GM23338 (cell line): ENCODE results near the gene TCEAL9. TPM values are rescaled to one million over a fixed set of nuclear protein-coding genes. Genes with fewer than 3 reads are reported as not detected.
A peak's percentile ranks its signal among the peaks of the same experiment; 100 is the strongest.

Experiments
- ATAC-seq: fragments of 200-7000 bp; cut with Tn5 transposase; 3 replicates; pipeline ENCODE4 v1.9.1; 2020
- DNase-seq: peaks from one replicate; pipeline ENCODE4 v3.0.0-alpha.2; 2015; ENCODE audit warnings: low spot score
- H2AFZ ChIP-seq: fragments of 200-600 bp; sonication (generic); 2 replicates; pipeline ENCODE4 v1.8.0; 2016; ENCODE audit warnings: antibody characterized with exemption, mild to moderate bottlenecking, moderate library complexity
- H3F3A ChIP-seq: fragments of 200-600 bp; sonication (generic); replicated peaks from 2 replicates; pipeline ENCODE4 v1.8.0; 2017; ENCODE audit warnings: antibody characterized with exemption, mixed run types, low read depth
- H3K27ac ChIP-seq: fragments of 200-600 bp; sonication (generic); 2 replicates; pipeline ENCODE4 v1.6.1; 2016; ENCODE audit warnings: low read depth
- H3K27me3 ChIP-seq: fragments of 200-600 bp; sonication (generic); 2 replicates; pipeline ENCODE4 v1.8.0; 2016; ENCODE audit warnings: mild to moderate bottlenecking, mixed run types, moderate library complexity; ENCODE audit not compliant: insufficient read depth
- H3K36me3 ChIP-seq: fragments of 200-600 bp; sonication (generic); 2 replicates; pipeline ENCODE4 v1.8.0; 2016; ENCODE audit warnings: mild to moderate bottlenecking; ENCODE audit not compliant: insufficient read depth
- H3K4me1 ChIP-seq: fragments of 200-600 bp; sonication (generic); 2 replicates; pipeline ENCODE4 v1.8.0; 2016; ENCODE audit warnings: mild to moderate bottlenecking, moderate library complexity; ENCODE audit not compliant: insufficient read depth
- H3K4me2 ChIP-seq: fragments of 200-600 bp; sonication (generic); 2 replicates; pipeline ENCODE4 v1.7.1; 2017; ENCODE audit warnings: mixed run types
- H3K4me3 ChIP-seq: fragments of 200-600 bp; sonication (generic); 2 replicates; pipeline ENCODE4 v1.6.1; 2016; ENCODE audit warnings: mixed run types
- H3K79me2 ChIP-seq: fragments of 200-600 bp; sonication (generic); replicated peaks from 2 replicates; pipeline ENCODE4 v1.8.0; 2017; ENCODE audit warnings: mild to moderate bottlenecking; ENCODE audit not compliant: insufficient read depth
- H3K9me2 ChIP-seq: fragments of 200-600 bp; sonication (generic); 2 replicates; pipeline ENCODE4 v1.8.0; 2017; ENCODE audit not compliant: insufficient read depth
- H4K20me1 ChIP-seq: fragments of 200-600 bp; sonication (generic); replicated peaks from 2 replicates; pipeline ENCODE4 v1.8.0; 2017; ENCODE audit warnings: mild to moderate bottlenecking; ENCODE audit not compliant: insufficient read depth
- H3K27ac Mint-ChIP-seq: 2 replicates; pipeline ENCODE4 v1.8.0; 2020; ENCODE audit warnings: inconsistent platforms, mild to moderate bottlenecking, moderate library complexity, mixed read lengths
- H3K27me3 Mint-ChIP-seq: 3 replicates; pipeline ENCODE4 v1.8.0; 2022; ENCODE audit warnings: low read depth, mild to moderate bottlenecking, moderate library complexity, mixed read lengths, inconsistent platforms; ENCODE audit not compliant: insufficient read depth, poor library complexity
- H3K36me3 Mint-ChIP-seq: 3 replicates; pipeline ENCODE4 v1.8.0; 2021; ENCODE audit warnings: low read depth, mild to moderate bottlenecking, inconsistent platforms, moderate library complexity, mixed read lengths
- H3K4me1 Mint-ChIP-seq: 3 replicates; pipeline ENCODE4 v1.8.0; 2020; ENCODE audit warnings: mild to moderate bottlenecking, inconsistent platforms, mixed read lengths
- H3K4me3 Mint-ChIP-seq: 3 replicates; pipeline ENCODE4 v1.8.0; 2021; ENCODE audit warnings: moderate library complexity, mild to moderate bottlenecking, inconsistent platforms, mixed read lengths
- H3K9me3 Mint-ChIP-seq: 3 replicates; pipeline ENCODE4 v1.8.0; 2020; ENCODE audit warnings: moderate library complexity, mild to moderate bottlenecking, inconsistent platforms, mixed read lengths
- CREB1 ChIP-seq: fragments of 250-450 bp; sonication (Bioruptor Pico); IDR thresholded peaks from 2 replicates; pipeline ENCODE4 v1.5.0; 2020; ENCODE audit warnings: low read depth, mild to moderate bottlenecking, moderate library complexity
- EZH2 ChIP-seq: fragments of 200-600 bp; sonication (generic); IDR thresholded peaks from one replicate; pipeline ENCODE4 v1.8.0; 2017; ENCODE audit warnings: antibody characterized with exemption, mild to moderate bottlenecking, low read depth; ENCODE audit not compliant: unreplicated experiment
- EZH2phosphoT487 ChIP-seq: fragments of 200-600 bp; sonication (generic); IDR thresholded peaks from one replicate; pipeline ENCODE4 v1.8.1; 2018; ENCODE audit warnings: antibody characterized with exemption; ENCODE audit not compliant: unreplicated experiment
- NANOG ChIP-seq: IDR thresholded peaks from 2 replicates; pipeline ENCODE4 v1.6.1; 2016; ENCODE audit warnings: antibody characterized with exemption, borderline replicate concordance
- POLR2AphosphoS5 ChIP-seq: IDR thresholded peaks from 2 replicates; pipeline ENCODE4 v1.6.1; 2016; ENCODE audit warnings: antibody characterized with exemption, low read depth
- ZNF114 ChIP-seq: fragments of 250-450 bp; sonication (Bioruptor Pico); IDR thresholded peaks from 2 replicates; pipeline ENCODE4 v1.5.0; 2020; ENCODE audit warnings: mild to moderate bottlenecking, moderate library complexity
- ZNF331 ChIP-seq: fragments of 250-450 bp; sonication (Bioruptor Pico); IDR thresholded peaks from 2 replicates; pipeline ENCODE4 v1.5.0; 2020; ENCODE audit warnings: low read depth, mild to moderate bottlenecking, moderate library complexity
- ZNF462 ChIP-seq: fragments of 250-450 bp; sonication (Bioruptor Pico); IDR thresholded peaks from 2 replicates; pipeline ENCODE4 v1.5.0; 2020; ENCODE audit warnings: mild to moderate bottlenecking, moderate library complexity
- polyA plus RNA-seq: library from polyadenylated mRNA; unstranded; fragments of >200 nt; fragmentation: Nextera tagmentation; extraction: Ambion mirVana; gene quantifications from 2 replicates; pipeline ENCODE4 v1.2.1, GENCODE V29; 2016
- total RNA-seq: library from RNA; depleted of rRNA; stranded (reverse); fragments of >200 nt; shearing (Covaris generic); gene quantifications from 2 replicates; pipeline ENCODE4 v1.2.3, GENCODE V29; 2014

Gene TCEAL9
- total and polyA plus RNA-seq, 2 experiments from 2014 or later: 37.1 to 184 TPM

GRCh38 chrX:103405009-103405333 lies 48.7 kb downstream of the TCEAL9 start:
- DNase-seq: no peak
- Mint-ChIP-seq H3K36me3 (peaks cover 4% of the 10 kb centered on the region; the same call in 2 of the 3 replicates), H3K4me3 (peak overlapping the region; percentile 89), H3K27ac (peak overlapping the region; percentile 89), H3K9me3 (no peaks in the 10 kb centered on the region), H3K4me1 (peaks cover 8% of the 10 kb centered on the region; the same call in 2 of the 3 replicates), H3K27me3 (peaks cover 4% of the 10 kb centered on the region)
- Histone ChIP-seq H3K4me2 (peak overlapping the region; percentile 85), H3K9me2 (peaks cover 9% of the 10 kb centered on the region; the same call in 1 of the 2 replicates), H3K4me1 (no peaks in the 10 kb centered on the region; the same call in 1 of the 2 replicates), H3K27me3 (peaks cover 26% of the 10 kb centered on the region; the same call in 1 of the 2 replicates), H3K79me2 (0 out of 2 replicates have a peak, but pooled peaks cover 10% of the 10 kb centered on the region), H3K36me3 (no peaks in the 10 kb centered on the region), H3K27ac (no peak overlapping the region), H2AFZ (peak overlapping the region; percentile 30; the same call in 1 of the 2 replicates), H3F3A (no peaks in the 10 kb centered on the region), H4K20me1 (no peaks in the 10 kb centered on the region), H3K4me3 (peak overlapping the region; percentile 71)
- peak; percentile 71 for ATAC-seq
- no peak for TF ChIP-seq POLR2AphosphoS5
- no peak for TF ChIP-seq ZNF114 (CRISPR knock-in tag)
- TF ChIP-seq EZH2phosphoT487: no peak
- no peak for TF ChIP-seq ZNF331
- no peak for TF ChIP-seq ZNF462 (CRISPR knock-in tag)
- no peak for TF ChIP-seq NANOG

GRCh38 chrX:103406256-103406655 lies 50.0 kb downstream of the TCEAL9 start:
- Histone ChIP-seq H3K27ac (no peak overlapping the region), H4K20me1 (no peaks in the 10 kb centered on the region), H3K4me3 (no peak overlapping the region), H3K9me2 (peaks cover 9% of the 10 kb centered on the region; the same call in 1 of the 2 replicates), H3F3A (no peaks in the 10 kb centered on the region), H3K79me2 (peaks cover 10% of the 10 kb centered on the region; the same call in 1 of the 2 replicates), H3K27me3 (peaks cover 13% of the 10 kb centered on the region; the same call in 1 of the 2 replicates), H2AFZ (no peak overlapping the region), H3K4me1 (no peaks in the 10 kb centered on the region; the same call in 1 of the 2 replicates), H3K36me3 (no peaks in the 10 kb centered on the region), H3K4me2 (no peak overlapping the region)
- no peak overlapping the region for H3K27ac Mint-ChIP-seq
- peaks cover 8% of the 10 kb centered on the region; the same call in 2 of the 3 replicates for H3K4me1 Mint-ChIP-seq
- ATAC-seq (no peak), DNase-seq (no peak)
- H3K27me3 Mint-ChIP-seq: peaks cover 4% of the 10 kb centered on the region
- H3K36me3 Mint-ChIP-seq: peaks cover 8% of the 10 kb centered on the region
- peak overlapping the region; percentile 89; the same call in 2 of the 3 replicates for H3K4me3 Mint-ChIP-seq
- no peaks in the 10 kb centered on the region for H3K9me3 Mint-ChIP-seq
- TF ChIP-seq CREB1 (CRISPR knock-in tag) (no peak), EZH2 (no peak)
